GM12872 (cell line): ENCODE results near the gene PI4KB.

ENCODE experiments used
- CTCF ChIP-seq: IDR thresholded peaks from 3 replicates; pipeline ENCODE4 v1.5.1; 2011; ENCODE audit warnings: low read depth, mild to moderate bottlenecking, low read length, moderate library complexity; ENCODE audit not compliant: insufficient read depth

PI4KB gene

GRCh38 chr1:151312411-151312810, 14.8 kb downstream of the PI4KB start:
- TF ChIP-seq CTCF = no peak

- TF ChIP-seq CTCF = no peak
Measured at GRCh38 chr1:151311589-151312331, 15.5 kb downstream of the PI4KB start.

GRCh38 chr1:151311011-151311410, 16.2 kb downstream of the PI4KB start:
- no peak for TF ChIP-seq CTCF

GRCh38 chr1:151309811-151310323, 17.3 kb downstream of the PI4KB start:
- no peak for TF ChIP-seq CTCF

- no peak for TF ChIP-seq CTCF
Measured at GRCh38 chr1:151294742-151295462, 32.3 kb downstream of the PI4KB start.

- no peak for TF ChIP-seq CTCF
Measured at GRCh38 chr1:151293093-151293492, 34.1 kb downstream of the PI4KB start.

GRCh38 chr1:151292207-151293030, 34.8 kb downstream of the PI4KB start:
- peak; percentile 26; the same call in 1 of the 3 replicates for TF ChIP-seq CTCF
